ENCODE results near the gene MAFB. TPM values are rescaled to one million over a fixed set of nuclear protein-coding genes. Genes with fewer than 3 reads are reported as not detected.
A peak's percentile ranks its signal among the peaks of the same experiment; 100 is the strongest.

The MAFB gene
- total RNA-seq, 2 experiments from 2014 or later = 3.3 to 3.7 TPM

- intact Hi-C loops (cut with DNase I, micrococcal nuclease) = no loop called here
- no peak for TF ChIP-seq CTCF (IDR thresholded peaks at IDR 0.05)
- peak in 2 of 14 experiments; percentile 31 to 50 for DNase-seq
- ATAC-seq (ENCODE audit: poor library complexity) = no peak
- Mint-ChIP-seq H3K27ac (no peak overlapping the region), H3K4me1 (ENCODE audit: low read depth) (no peaks in the 10 kb centered on the region), H3K27me3 (peaks cover 12% of the 10 kb centered on the region), H3K4me3 (no peak overlapping the region), H3K36me3 (ENCODE audit: low read depth) (no peaks in the 10 kb centered on the region), H3K9me3 (no peaks in the 10 kb centered on the region)
- Histone ChIP-seq H3K36me3 (ENCODE audit: insufficient read depth, low read length) (no peaks in the 10 kb centered on the region), H3K4me1 (ENCODE audit: insufficient read depth, low read length) (no peaks in the 10 kb centered on the region), H3K27ac (ENCODE audit: low read depth in 1 of 2, low read length in 2 of 2) (no peak overlapping the region), H3K4me3 (ENCODE audit: low read length) (no peak overlapping the region), H3K9me3 (ENCODE audit: control insufficient read depth in 1 of 2, insufficient read depth in 1 of 2, low read length in 2 of 2) (no peaks in the 10 kb centered on the region), H3K27me3 (ENCODE audit: control insufficient read depth in 1 of 2, insufficient read depth in 2 of 2, low read length in 2 of 2) (peaks cover 0 to 2% of the 10 kb centered on the region in 2 experiments)
- ChIA-PET CTCF (no interaction called here), POLR2A (no interaction called here)
Measured at GRCh38 chr20:40641202-40641601, 47.8 kb downstream of the MAFB start.

- DNase-seq = no peak
- H3K4me3 Mint-ChIP-seq = no peak overlapping the region
- TF ChIP-seq CTCF (IDR thresholded peaks at IDR 0.05) = no peak
- H3K9me3 Mint-ChIP-seq = no peaks in the 10 kb centered on the region
- no peaks in the 10 kb centered on the region for H3K36me3 ChIP-seq (ENCODE audit: insufficient read depth, low read length)
- no peak overlapping the region for H3K27ac ChIP-seq (ENCODE audit: low read depth in 1 of 2, low read length in 2 of 2)
- H3K27me3 ChIP-seq (ENCODE audit: control insufficient read depth in 1 of 2, insufficient read depth in 2 of 2, low read length in 2 of 2) = peaks cover 0 to 2% of the 10 kb centered on the region in 2 experiments
- no peaks in the 10 kb centered on the region for H3K9me3 ChIP-seq (ENCODE audit: control insufficient read depth in 1 of 2, insufficient read depth in 1 of 2, low read length in 2 of 2)
- H3K4me1 Mint-ChIP-seq (ENCODE audit: low read depth) = no peaks in the 10 kb centered on the region
- no peak for ATAC-seq (ENCODE audit: poor library complexity)
- H3K27me3 Mint-ChIP-seq = peaks cover 12% of the 10 kb centered on the region
- H3K4me1 ChIP-seq (ENCODE audit: insufficient read depth, low read length) = no peaks in the 10 kb centered on the region
- no peak overlapping the region for H3K27ac Mint-ChIP-seq
- POLR2A ChIA-PET = no interaction called here
- no peaks in the 10 kb centered on the region for H3K36me3 Mint-ChIP-seq (ENCODE audit: low read depth)
- CTCF ChIA-PET = no interaction called here
- no peak overlapping the region for H3K4me3 ChIP-seq (ENCODE audit: low read length)
- intact Hi-C loops (cut with DNase I, micrococcal nuclease) = no loop called here
Measured at GRCh38 chr20:40640667-40641066, 48.4 kb downstream of the MAFB start.

GRCh38 chr20:40639676-40640355, 49.2 kb downstream of the MAFB start:
- Histone ChIP-seq H3K27me3 (ENCODE audit: control insufficient read depth in 1 of 2, insufficient read depth in 2 of 2, low read length in 2 of 2) (peaks cover 0 to 2% of the 10 kb centered on the region in 2 experiments), H3K4me1 (ENCODE audit: insufficient read depth, low read length) (no peaks in the 10 kb centered on the region), H3K4me3 (ENCODE audit: low read length) (no peak overlapping the region), H3K9me3 (ENCODE audit: control insufficient read depth in 1 of 2, insufficient read depth in 1 of 2, low read length in 2 of 2) (no peaks in the 10 kb centered on the region), H3K27ac (ENCODE audit: low read depth in 1 of 2, low read length in 2 of 2) (no peak overlapping the region), H3K36me3 (ENCODE audit: insufficient read depth, low read length) (no peaks in the 10 kb centered on the region)
- no peaks in the 10 kb centered on the region for H3K9me3 Mint-ChIP-seq
- DNase-seq = no peak
- H3K4me3 Mint-ChIP-seq = no peak overlapping the region
- no peak for ATAC-seq (ENCODE audit: poor library complexity)
- H3K36me3 Mint-ChIP-seq (ENCODE audit: low read depth) = no peaks in the 10 kb centered on the region
- no peak overlapping the region for H3K27ac Mint-ChIP-seq
- TF ChIP-seq CTCF (IDR thresholded peaks at IDR 0.05) = no peak
- ChIA-PET CTCF (no interaction called here), POLR2A (no interaction called here)
- no peaks in the 10 kb centered on the region for H3K4me1 Mint-ChIP-seq (ENCODE audit: low read depth)
- peaks cover 14% of the 10 kb centered on the region for H3K27me3 Mint-ChIP-seq
- intact Hi-C loops (cut with DNase I, micrococcal nuclease) = no loop called here
